IPS-20b (cell line): ENCODE data around the gene SOS1.

Experiments
- H3K27ac ChIP-seq: one replicate; pipeline ENCODE4 v1.5.1; 2013; ENCODE audit warnings: low read length
- H3K27me3 ChIP-seq: 2 replicates; pipeline ENCODE4 v1.6.1; 2013; ENCODE audit warnings: mild to moderate bottlenecking, low read length, inconsistent platforms; ENCODE audit not compliant: insufficient read depth
- H3K36me3 ChIP-seq: 2 replicates; pipeline ENCODE4 v1.6.1; 2013; ENCODE audit warnings: low read depth, mild to moderate bottlenecking, inconsistent platforms, low read length, moderate library complexity; ENCODE audit not compliant: insufficient read depth
- H3K4me1 ChIP-seq: 2 replicates; pipeline ENCODE4 v1.6.1; 2013; ENCODE audit warnings: mild to moderate bottlenecking, control low read depth, inconsistent platforms, low read length, moderate library complexity; ENCODE audit not compliant: insufficient read depth
- H3K4me3 ChIP-seq: 2 replicates; pipeline ENCODE4 v1.5.1; 2013; ENCODE audit warnings: mild to moderate bottlenecking, low read length, inconsistent platforms
- H3K9ac ChIP-seq: 2 replicates; pipeline ENCODE4 v1.6.1; 2013; ENCODE audit warnings: low read depth, mild to moderate bottlenecking, inconsistent platforms, low read length, moderate library complexity
- H3K9me3 ChIP-seq: 2 replicates; pipeline ENCODE4 v1.6.1; 2013; ENCODE audit warnings: mild to moderate bottlenecking, low read depth, low read length, inconsistent platforms; ENCODE audit not compliant: insufficient read depth

The SOS1 gene

DNA sequence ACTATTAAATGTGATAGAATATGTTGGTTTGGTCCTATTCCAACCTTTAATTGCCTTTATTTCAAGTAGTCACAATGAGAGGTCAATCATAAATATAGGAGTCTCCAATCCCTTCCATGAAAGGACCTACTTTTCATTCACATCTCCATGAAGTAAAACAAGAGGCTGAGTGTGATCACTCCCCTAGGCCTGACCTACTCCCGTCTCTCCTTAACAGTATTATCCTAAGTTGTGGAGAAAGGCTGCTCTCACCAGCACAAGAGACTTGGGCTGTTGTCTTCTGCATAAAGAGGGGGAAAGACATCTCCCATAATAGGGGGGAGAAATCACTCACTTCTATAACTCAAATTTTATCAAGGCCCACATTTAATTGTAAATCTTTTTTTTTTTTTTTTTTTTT lies 105.4 kb downstream of the SOS1 start:
- H3K9me3 ChIP-seq = no peaks in the 10 kb centered on the region
- no peaks in the 10 kb centered on the region for H3K27me3 ChIP-seq
- H3K4me3 ChIP-seq = no peak overlapping the region
- H3K36me3 ChIP-seq = peaks cover 23% of the 10 kb centered on the region
- no peak overlapping the region for H3K9ac ChIP-seq
- H3K27ac ChIP-seq = no peak overlapping the region
- H3K4me1 ChIP-seq = peaks cover 12% of the 10 kb centered on the region

DNA sequence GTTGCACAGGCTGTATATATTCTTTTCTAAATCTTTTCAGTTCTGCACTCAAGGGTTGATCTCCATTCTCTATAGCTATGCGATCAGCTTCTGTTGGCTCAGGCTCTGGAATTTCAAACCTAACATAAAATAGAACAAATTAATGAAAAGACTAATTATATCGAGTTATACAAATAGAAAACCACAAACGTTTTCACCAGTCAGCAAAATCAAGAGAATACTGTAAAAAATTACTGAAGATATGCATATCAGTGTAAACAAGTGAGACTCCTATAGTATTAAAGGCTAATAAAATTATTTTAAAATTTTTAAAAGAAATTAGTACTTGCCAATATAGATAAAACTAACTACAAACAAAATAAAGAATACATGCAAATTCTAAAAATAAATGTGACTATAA lies 107.0 kb downstream of the SOS1 start:
- Histone ChIP-seq H3K27ac (no peak overlapping the region), H3K9ac (no peak overlapping the region), H3K36me3 (peaks cover 29% of the 10 kb centered on the region), H3K9me3 (no peaks in the 10 kb centered on the region), H3K4me1 (peaks cover 6% of the 10 kb centered on the region), H3K4me3 (no peak overlapping the region), H3K27me3 (no peaks in the 10 kb centered on the region)

DNA sequence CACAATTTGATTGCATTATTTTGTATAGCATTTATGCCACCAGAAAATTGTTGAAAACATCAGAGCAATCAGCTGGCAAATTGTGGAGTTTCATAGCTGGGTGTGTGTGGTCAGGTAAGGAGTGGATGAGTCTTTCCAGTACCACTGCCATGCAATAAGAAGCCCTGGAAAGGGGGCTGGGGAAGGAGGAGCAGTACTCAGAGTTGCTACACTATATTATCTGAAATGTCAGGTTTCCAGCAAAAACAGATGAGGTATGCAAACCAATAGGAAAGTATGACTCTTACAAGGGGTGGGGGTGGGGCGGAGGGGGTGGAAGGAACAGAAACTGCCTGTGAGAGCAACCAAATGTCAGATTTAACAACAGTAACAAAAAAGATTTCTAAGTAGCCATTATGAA lies 112.2 kb downstream of the SOS1 start:
- Histone ChIP-seq H3K4me1 (no peaks in the 10 kb centered on the region), H3K4me3 (no peak overlapping the region), H3K9ac (no peak overlapping the region), H3K27ac (no peak overlapping the region), H3K27me3 (no peaks in the 10 kb centered on the region), H3K9me3 (no peaks in the 10 kb centered on the region), H3K36me3 (peaks cover 57% of the 10 kb centered on the region)

DNA sequence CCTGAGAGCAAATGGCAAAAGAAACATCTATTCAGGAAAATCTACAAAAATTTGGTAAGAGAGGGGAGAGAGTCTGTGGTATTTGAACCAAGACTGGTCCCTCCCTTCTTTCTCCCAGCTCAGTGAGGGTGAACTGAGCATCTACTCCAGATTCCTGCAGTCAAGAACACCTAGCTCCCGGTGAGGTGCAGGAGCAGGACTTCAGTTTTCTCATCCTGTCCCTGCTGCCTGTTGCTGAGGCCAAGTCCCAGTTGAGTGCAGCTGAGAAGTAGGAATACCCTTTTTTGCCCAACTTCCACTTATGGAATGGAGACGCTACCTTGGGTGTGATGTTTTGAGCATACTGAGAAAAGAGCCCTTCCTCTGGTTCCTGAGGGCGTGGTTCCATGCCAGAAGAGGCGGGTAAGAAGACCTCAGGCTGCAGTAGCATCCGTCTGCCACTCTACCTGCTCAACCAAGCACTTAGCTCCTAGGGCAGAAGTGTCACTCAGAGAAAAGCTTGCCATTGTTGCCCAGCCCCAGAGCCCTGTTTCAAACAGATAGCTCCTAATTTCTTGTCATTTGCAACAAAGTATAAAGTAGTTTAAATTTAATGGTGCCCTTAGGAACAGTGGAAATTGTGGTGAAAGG lies 112.9 kb downstream of the SOS1 start:
- H3K4me3 ChIP-seq = no peak overlapping the region
- H3K27me3 ChIP-seq = no peaks in the 10 kb centered on the region
- peaks cover 50% of the 10 kb centered on the region for H3K36me3 ChIP-seq
- no peaks in the 10 kb centered on the region for H3K9me3 ChIP-seq
- H3K9ac ChIP-seq = no peak overlapping the region
- H3K4me1 ChIP-seq = no peaks in the 10 kb centered on the region
- no peak overlapping the region for H3K27ac ChIP-seq

- Histone ChIP-seq H3K9me3 (no peaks in the 10 kb centered on the region), H3K27me3 (no peaks in the 10 kb centered on the region), H3K9ac (no peak overlapping the region), H3K4me3 (no peak overlapping the region), H3K36me3 (peaks cover 48% of the 10 kb centered on the region), H3K27ac (no peak overlapping the region), H3K4me1 (peaks cover 4% of the 10 kb centered on the region; the same call in 1 of the 2 replicates)
Measured at GRCh38 chr2:39000552-39000951, 120.3 kb downstream of the SOS1 start.

DNA sequence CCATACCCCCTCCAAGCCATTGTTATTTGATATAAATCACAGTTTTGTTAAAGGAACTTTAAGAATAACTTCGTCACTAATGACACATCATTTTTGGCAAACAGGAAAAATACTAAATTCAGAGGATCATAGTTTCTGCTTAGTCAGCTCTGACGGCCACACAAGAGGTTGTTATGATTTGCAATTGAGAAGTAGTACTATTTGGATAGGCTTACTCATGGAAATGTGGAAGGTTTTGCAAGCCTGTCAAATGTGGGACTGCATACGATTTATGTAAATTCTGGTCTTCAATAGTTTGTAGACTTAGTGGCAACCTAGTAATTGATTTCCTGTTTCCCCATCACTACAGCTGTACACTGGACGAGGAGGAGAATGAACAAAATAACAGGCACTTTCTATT lies 123.1 kb downstream of the SOS1 start:
- Histone ChIP-seq H3K27me3 (no peaks in the 10 kb centered on the region), H3K4me1 (peaks cover 4% of the 10 kb centered on the region; the same call in 1 of the 2 replicates), H3K36me3 (peaks cover 57% of the 10 kb centered on the region), H3K9me3 (no peaks in the 10 kb centered on the region), H3K9ac (no peak overlapping the region), H3K4me3 (peak overlapping the region; percentile 35), H3K27ac (no peak overlapping the region)

GRCh38 chr2:38991899-38992298 lies 129.0 kb downstream of the SOS1 start:
- Histone ChIP-seq H3K9ac (no peak overlapping the region), H3K36me3 (peaks cover 56% of the 10 kb centered on the region), H3K4me3 (no peak overlapping the region), H3K9me3 (no peaks in the 10 kb centered on the region), H3K27me3 (no peaks in the 10 kb centered on the region), H3K27ac (peak overlapping the region; percentile 20), H3K4me1 (no peaks in the 10 kb centered on the region; the same call in 1 of the 2 replicates)

- H3K9me3 ChIP-seq = no peaks in the 10 kb centered on the region
- H3K27ac ChIP-seq = no peak overlapping the region
- H3K27me3 ChIP-seq = no peaks in the 10 kb centered on the region
- H3K36me3 ChIP-seq = peaks cover 49% of the 10 kb centered on the region
- H3K4me3 ChIP-seq = no peak overlapping the region
- H3K4me1 ChIP-seq = no peaks in the 10 kb centered on the region; the same call in 1 of the 2 replicates
- H3K9ac ChIP-seq = no peak overlapping the region
Measured at GRCh38 chr2:38988716-38989115, 132.1 kb downstream of the SOS1 start.

DNA sequence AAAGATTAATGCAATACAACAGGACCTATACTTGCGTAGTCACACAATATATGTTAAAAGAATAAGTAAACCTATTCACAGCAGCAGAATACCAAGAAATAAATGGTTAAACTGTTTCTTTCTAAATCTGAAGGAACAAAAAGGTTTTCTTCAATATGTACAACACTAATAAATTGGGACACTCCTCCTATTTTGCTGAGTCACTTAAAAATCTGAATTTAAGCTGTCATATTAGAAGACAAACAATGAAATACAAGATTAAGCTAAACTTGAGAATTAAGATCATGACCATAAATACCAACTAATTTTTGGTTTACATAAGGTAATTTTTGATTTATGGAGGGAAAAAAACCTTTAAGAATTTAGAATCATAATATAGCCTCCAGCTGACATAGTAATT lies 138.4 kb downstream of the SOS1 start:
- peaks cover 5% of the 10 kb centered on the region; the same call in 1 of the 2 replicates for H3K4me1 ChIP-seq
- no peak overlapping the region for H3K27ac ChIP-seq
- H3K9me3 ChIP-seq = no peaks in the 10 kb centered on the region
- no peak overlapping the region for H3K4me3 ChIP-seq
- H3K36me3 ChIP-seq = peaks cover 30% of the 10 kb centered on the region
- no peaks in the 10 kb centered on the region for H3K27me3 ChIP-seq
- H3K9ac ChIP-seq = no peak overlapping the region

DNA sequence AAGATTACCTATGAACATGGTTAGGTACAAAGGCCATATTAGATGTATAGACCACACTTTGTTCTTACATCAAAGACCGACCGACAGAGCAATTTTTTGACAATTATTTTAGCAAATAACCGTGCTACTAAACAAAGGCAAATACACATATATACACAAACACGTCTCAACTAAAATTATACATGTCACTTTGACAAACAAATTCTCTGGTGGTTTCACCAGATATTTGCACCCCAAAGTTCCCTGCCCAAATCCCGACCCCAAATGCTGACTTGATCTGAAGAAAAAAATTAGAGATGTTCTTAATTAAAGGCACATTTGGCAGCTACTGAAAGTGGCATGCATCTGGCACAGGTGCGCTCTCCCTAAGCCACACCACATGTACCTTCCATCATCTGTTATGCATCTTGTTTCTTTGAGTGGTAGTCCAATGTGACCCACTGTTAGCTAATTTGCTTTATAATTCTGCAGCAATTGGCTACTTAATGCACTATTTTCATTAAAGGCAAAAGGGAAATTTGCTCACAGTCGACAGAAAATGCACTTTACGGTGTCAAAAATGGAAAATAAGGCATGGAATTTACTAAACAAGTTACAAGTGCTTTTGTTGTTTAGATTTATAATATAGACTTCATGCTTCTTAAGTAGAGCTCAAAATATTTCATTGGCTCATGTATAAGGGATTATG lies 139.0 kb downstream of the SOS1 start:
- no peak overlapping the region for H3K27ac ChIP-seq
- peaks cover 23% of the 10 kb centered on the region; the same call in 1 of the 2 replicates for H3K36me3 ChIP-seq
- peaks cover 5% of the 10 kb centered on the region; the same call in 1 of the 2 replicates for H3K4me1 ChIP-seq
- H3K9ac ChIP-seq = no peak overlapping the region
- H3K27me3 ChIP-seq = no peaks in the 10 kb centered on the region
- no peaks in the 10 kb centered on the region for H3K9me3 ChIP-seq
- H3K4me3 ChIP-seq = no peak overlapping the region

GRCh38 chr2:38981003-38981669 lies 139.7 kb downstream of the SOS1 start:
- H3K27me3 ChIP-seq = no peaks in the 10 kb centered on the region
- peaks cover 19% of the 10 kb centered on the region; the same call in 1 of the 2 replicates for H3K36me3 ChIP-seq
- peaks cover 5% of the 10 kb centered on the region; the same call in 1 of the 2 replicates for H3K4me1 ChIP-seq
- no peak overlapping the region for H3K27ac ChIP-seq
- H3K4me3 ChIP-seq = no peak overlapping the region
- no peak overlapping the region for H3K9ac ChIP-seq
- no peaks in the 10 kb centered on the region for H3K9me3 ChIP-seq

GRCh38 chr2:38978908-38979307 lies 141.9 kb downstream of the SOS1 start:
- H3K4me3 ChIP-seq = no peak overlapping the region
- H3K4me1 ChIP-seq = peaks cover 9% of the 10 kb centered on the region; the same call in 1 of the 2 replicates
- no peaks in the 10 kb centered on the region for H3K36me3 ChIP-seq
- H3K27ac ChIP-seq = no peak overlapping the region
- H3K27me3 ChIP-seq = no peaks in the 10 kb centered on the region
- no peak overlapping the region for H3K9ac ChIP-seq
- H3K9me3 ChIP-seq = no peaks in the 10 kb centered on the region
